ENCODE data around the gene PLAC8L1. TPM values are rescaled to one million over a fixed set of nuclear protein-coding genes. Genes with fewer than 3 reads are reported as not detected.

The PLAC8L1 gene
- polyA plus RNA-seq, 1 donor (not counting 4 experiments of a cell fraction or from before 2014, with no cell fraction given), result 0.69 TPM

DNA sequence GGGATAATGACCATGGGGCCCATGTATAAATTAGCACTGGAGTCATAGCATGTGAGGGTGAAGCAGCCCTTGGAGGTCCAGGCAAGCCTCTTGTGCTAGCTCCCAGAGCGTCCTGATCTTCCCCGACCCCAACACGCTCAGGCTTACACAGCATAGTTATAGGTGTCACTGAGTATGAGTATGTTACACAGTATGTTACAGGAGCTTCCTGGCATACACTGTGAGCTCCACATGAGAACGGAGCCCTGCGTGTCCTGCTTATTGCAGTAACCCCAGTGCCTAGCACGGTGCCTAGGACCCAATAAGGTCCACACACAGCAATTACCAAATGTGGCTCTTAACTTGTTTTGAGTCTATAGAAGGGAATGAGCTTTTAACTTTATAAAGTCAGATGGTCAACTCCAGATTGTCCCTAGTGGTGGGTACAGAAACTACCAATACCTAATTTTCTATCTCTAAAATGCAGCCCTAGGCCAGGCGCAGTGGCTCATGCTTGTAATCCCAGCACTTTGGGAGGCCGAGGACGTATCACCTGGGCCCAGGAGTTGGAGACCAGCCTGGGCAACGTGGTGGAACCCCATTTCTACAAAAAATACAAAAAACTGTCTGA lies 64.1 kb downstream of the PLAC8L1 start:
- DNase-seq (ENCODE audit: low read depth, low spot score), result no peak
- no peak overlapping the region for H2AFZ ChIP-seq (ENCODE audit: control insufficient read depth, low read length)
- H3K9ac ChIP-seq (ENCODE audit: control insufficient read depth, extremely low read depth, insufficient read depth, low read length), result peak overlapping the region; percentile 16

DNA sequence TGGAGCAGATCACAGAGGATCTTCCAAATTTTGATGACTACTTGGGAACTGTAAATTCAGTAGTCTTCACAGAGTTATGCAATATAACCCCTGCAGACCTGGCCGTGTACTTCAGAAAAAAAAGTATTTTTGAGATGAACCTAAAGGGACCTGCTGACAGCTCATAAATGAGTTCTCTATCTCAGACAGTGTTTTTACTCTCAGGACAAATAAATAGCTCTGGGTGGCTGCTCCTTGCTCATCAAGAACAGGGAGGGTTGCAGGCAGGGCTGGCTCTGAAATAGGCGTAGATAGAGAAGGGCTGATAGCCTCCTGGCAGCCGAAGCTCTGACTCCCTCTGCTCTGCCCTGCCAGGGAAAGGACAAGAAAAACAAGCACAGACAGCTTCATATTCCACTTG lies 64.8 kb downstream of the PLAC8L1 start:
- dilution Hi-C loops (cut with MboI; ENCODE audit: extremely low pct_ligation_motif_present, low sequenced_read_pairs), result no loop called here
- H3K4me1 ChIP-seq (ENCODE audit: control insufficient read depth, extremely low read depth, insufficient read depth, low read length), result peaks cover 45% of the 10 kb centered on the region
- H3K4me2 ChIP-seq (ENCODE audit: control insufficient read depth, extremely low read depth, insufficient read depth, low read depth, low read length), result peak overlapping the region; percentile 27
- H3K79me2 ChIP-seq (ENCODE audit: control insufficient read depth, insufficient read depth, low read length), result peaks cover 16% of the 10 kb centered on the region
- peak overlapping the region; percentile 16 for H3K9ac ChIP-seq (ENCODE audit: control insufficient read depth, extremely low read depth, insufficient read depth, low read length)
- H2AFZ ChIP-seq (ENCODE audit: control insufficient read depth, low read length), result no peak overlapping the region
- H3K27ac ChIP-seq (ENCODE audit: control insufficient read depth, insufficient read depth, low read length), result peak overlapping the region; percentile 84
- no peaks in the 10 kb centered on the region for H3K27me3 ChIP-seq (ENCODE audit: control insufficient read depth, extremely low read depth, insufficient read depth, low read length)
- no peak overlapping the region for H3K4me3 ChIP-seq (ENCODE audit: control insufficient read depth in 2 of 3, extremely low read depth in 1 of 3, insufficient read depth in 2 of 3, low read depth in 1 of 3, low read length in 3 of 3)
- no peaks in the 10 kb centered on the region for H4K20me1 ChIP-seq (ENCODE audit: control insufficient read depth, extremely low read depth, insufficient read depth, low read length)
- DNase-seq (ENCODE audit: low read depth, low spot score) (no peak), FAIRE-seq (peak; percentile 71)
- H3K9me1 ChIP-seq (ENCODE audit: control insufficient read depth, extremely low read depth, insufficient read depth, low read length), result no peaks in the 10 kb centered on the region
- H3K9me3 ChIP-seq (ENCODE audit: control insufficient read depth, low read depth, low read length), result no peaks in the 10 kb centered on the region
- peaks cover 2 to 6% of the 10 kb centered on the region in 2 experiments for H3K36me3 ChIP-seq (ENCODE audit: control insufficient read depth in 2 of 2, extremely low read depth in 1 of 2, insufficient read depth in 2 of 2, low read length in 2 of 2)
- TF ChIP-seq, protein P1, sequence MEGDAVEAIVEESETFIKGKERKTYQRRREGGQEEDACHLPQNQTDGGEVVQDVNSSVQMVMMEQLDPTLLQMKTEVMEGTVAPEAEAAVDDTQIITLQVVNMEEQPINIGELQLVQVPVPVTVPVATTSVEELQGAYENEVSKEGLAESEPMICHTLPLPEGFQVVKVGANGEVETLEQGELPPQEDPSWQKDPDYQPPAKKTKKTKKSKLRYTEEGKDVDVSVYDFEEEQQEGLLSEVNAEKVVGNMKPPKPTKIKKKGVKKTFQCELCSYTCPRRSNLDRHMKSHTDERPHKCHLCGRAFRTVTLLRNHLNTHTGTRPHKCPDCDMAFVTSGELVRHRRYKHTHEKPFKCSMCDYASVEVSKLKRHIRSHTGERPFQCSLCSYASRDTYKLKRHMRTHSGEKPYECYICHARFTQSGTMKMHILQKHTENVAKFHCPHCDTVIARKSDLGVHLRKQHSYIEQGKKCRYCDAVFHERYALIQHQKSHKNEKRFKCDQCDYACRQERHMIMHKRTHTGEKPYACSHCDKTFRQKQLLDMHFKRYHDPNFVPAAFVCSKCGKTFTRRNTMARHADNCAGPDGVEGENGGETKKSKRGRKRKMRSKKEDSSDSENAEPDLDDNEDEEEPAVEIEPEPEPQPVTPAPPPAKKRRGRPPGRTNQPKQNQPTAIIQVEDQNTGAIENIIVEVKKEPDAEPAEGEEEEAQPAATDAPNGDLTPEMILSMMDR (optimal IDR thresholded peaks at IDR 0.05 in 1 of 3, IDR thresholded peaks at IDR 0.05 in 1 of 3, conservative IDR thresholded peaks at IDR 0.05 in 1 of 3; ENCODE audit: extremely low read depth in 1 of 3, insufficient read depth in 2 of 3, low read length in 3 of 3), result no peak
- TF ChIP-seq EZH2 (IDR thresholded peaks at IDR 0.05; ENCODE audit: low read length), result no peak

More for the DNA sequence above, 64.1 kb downstream of the PLAC8L1 start:
- H3K9me1 ChIP-seq (ENCODE audit: control insufficient read depth, extremely low read depth, insufficient read depth, low read length), result no peaks in the 10 kb centered on the region
- H3K27ac ChIP-seq (ENCODE audit: control insufficient read depth, insufficient read depth, low read length), result peak overlapping the region; percentile 84
- peak; percentile 29 for FAIRE-seq
- TF ChIP-seq, protein P1 (optimal IDR thresholded peaks at IDR 0.05 in 1 of 3, IDR thresholded peaks at IDR 0.05 in 1 of 3, conservative IDR thresholded peaks at IDR 0.05 in 1 of 3; ENCODE audit: extremely low read depth in 1 of 3, insufficient read depth in 2 of 3, low read length in 3 of 3), result peak in 2 of 3 experiments; percentile 42 to 55
- no peak for TF ChIP-seq EZH2 (IDR thresholded peaks at IDR 0.05; ENCODE audit: low read length)
- peaks cover 23% of the 10 kb centered on the region for H3K79me2 ChIP-seq (ENCODE audit: control insufficient read depth, insufficient read depth, low read length)
- H3K4me2 ChIP-seq (ENCODE audit: control insufficient read depth, extremely low read depth, insufficient read depth, low read depth, low read length), result peak overlapping the region; percentile 65
- dilution Hi-C loops (cut with MboI; ENCODE audit: extremely low pct_ligation_motif_present, low sequenced_read_pairs), result no loop called here
- H3K4me1 ChIP-seq (ENCODE audit: control insufficient read depth, extremely low read depth, insufficient read depth, low read length), result peaks cover 45% of the 10 kb centered on the region
- peaks cover 3 to 6% of the 10 kb centered on the region in 2 experiments for H3K36me3 ChIP-seq (ENCODE audit: control insufficient read depth in 2 of 2, extremely low read depth in 1 of 2, insufficient read depth in 2 of 2, low read length in 2 of 2)
- no peaks in the 10 kb centered on the region for H4K20me1 ChIP-seq (ENCODE audit: control insufficient read depth, extremely low read depth, insufficient read depth, low read length)
- H3K27me3 ChIP-seq (ENCODE audit: control insufficient read depth, extremely low read depth, insufficient read depth, low read length), result no peaks in the 10 kb centered on the region
- no peak overlapping the region for H3K4me3 ChIP-seq (ENCODE audit: control insufficient read depth in 2 of 3, extremely low read depth in 1 of 3, insufficient read depth in 2 of 3, low read depth in 1 of 3, low read length in 3 of 3)
- no peaks in the 10 kb centered on the region for H3K9me3 ChIP-seq (ENCODE audit: control insufficient read depth, low read depth, low read length)
